Mammary epithelial cell (primary cell): ENCODE results near the gene ATP10A.

Experiments used
- EZH2 ChIP-seq: IDR thresholded peaks from 2 replicates; pipeline ENCODE4 v1.6.1; 2012; ENCODE audit warnings: low read length, inconsistent platforms, borderline replicate concordance
- TF ChIP-seq, protein P1 (sequence below), 2 donors: IDR thresholded peaks in 1 of 2; conservative IDR thresholded peaks in 1 of 2; 2 replicates each; pipeline ENCODE4 v1.5.1; 2011 to 2012; ENCODE audit warnings: inconsistent platforms in 2 of 2, low read length in 2 of 2, mild to moderate bottlenecking in 2 of 2, control low read depth in 1 of 2, low read depth in 1 of 2; ENCODE audit not compliant: insufficient read depth in 1 of 2; ENCODE audit errors: extremely low read depth in 1 of 2

DNA sequence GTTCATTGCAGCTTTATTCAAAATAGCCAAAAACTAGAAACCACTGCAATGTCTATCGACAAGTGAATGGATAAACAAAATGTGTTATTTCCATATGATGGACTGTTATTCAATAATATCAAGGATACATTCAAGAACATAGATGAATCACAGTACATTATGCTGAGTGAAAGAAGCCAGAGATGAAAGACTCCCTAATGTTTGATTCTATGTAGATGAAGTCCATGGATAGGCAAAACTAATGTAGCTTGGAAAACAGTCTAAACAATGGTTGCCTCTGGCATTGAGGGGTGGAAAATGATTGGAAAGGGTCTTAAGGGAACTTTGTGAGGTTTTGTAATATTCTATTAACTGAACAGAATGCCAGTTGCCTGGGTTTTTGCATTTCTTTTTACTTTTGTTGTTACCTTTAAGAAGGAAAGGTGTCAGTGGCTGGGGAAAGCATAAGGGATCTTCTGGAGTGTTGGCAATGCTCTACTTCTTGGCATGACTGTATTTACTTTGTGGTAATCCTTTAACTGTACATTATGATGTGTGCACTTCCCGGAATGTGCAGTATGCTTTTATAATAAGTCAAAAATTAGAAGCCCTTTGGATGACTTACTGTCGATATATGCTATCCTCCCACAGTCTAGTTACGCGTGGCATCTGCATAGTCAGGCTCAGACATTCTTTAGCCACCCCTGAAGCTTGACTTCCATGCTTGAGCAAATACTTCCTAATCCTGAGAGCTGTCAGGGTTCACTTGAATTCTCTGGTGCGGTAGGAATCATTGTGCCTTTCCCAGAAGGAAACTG is 20.5 kb upstream of the ATP10A start:
- TF ChIP-seq, protein P1, sequence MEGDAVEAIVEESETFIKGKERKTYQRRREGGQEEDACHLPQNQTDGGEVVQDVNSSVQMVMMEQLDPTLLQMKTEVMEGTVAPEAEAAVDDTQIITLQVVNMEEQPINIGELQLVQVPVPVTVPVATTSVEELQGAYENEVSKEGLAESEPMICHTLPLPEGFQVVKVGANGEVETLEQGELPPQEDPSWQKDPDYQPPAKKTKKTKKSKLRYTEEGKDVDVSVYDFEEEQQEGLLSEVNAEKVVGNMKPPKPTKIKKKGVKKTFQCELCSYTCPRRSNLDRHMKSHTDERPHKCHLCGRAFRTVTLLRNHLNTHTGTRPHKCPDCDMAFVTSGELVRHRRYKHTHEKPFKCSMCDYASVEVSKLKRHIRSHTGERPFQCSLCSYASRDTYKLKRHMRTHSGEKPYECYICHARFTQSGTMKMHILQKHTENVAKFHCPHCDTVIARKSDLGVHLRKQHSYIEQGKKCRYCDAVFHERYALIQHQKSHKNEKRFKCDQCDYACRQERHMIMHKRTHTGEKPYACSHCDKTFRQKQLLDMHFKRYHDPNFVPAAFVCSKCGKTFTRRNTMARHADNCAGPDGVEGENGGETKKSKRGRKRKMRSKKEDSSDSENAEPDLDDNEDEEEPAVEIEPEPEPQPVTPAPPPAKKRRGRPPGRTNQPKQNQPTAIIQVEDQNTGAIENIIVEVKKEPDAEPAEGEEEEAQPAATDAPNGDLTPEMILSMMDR (conservative IDR thresholded peaks at IDR 0.05 in 1 of 2, IDR thresholded peaks at IDR 0.05 in 1 of 2; ENCODE audit: extremely low read depth in 1 of 2, insufficient read depth in 1 of 2, low read depth in 1 of 2, low read length in 2 of 2) = no peak
- no peak for TF ChIP-seq EZH2
